T1000 (cell line): ENCODE results near the gene PPP1CB.
A peak's percentile ranks its signal among the peaks of the same experiment; 100 is the strongest.
"Not testable (repeated sequence)": the region's sequence is repeated elsewhere in the genome, so short reads cannot be mapped to it uniquely, and the experiment has no call there.

Experiments
- DNase-seq: peaks from one replicate; lab custom pipeline; 2025; ENCODE audit warnings: mixed read lengths; lab: John Stamatoyannopoulos, UW

Gene PPP1CB

DNA sequence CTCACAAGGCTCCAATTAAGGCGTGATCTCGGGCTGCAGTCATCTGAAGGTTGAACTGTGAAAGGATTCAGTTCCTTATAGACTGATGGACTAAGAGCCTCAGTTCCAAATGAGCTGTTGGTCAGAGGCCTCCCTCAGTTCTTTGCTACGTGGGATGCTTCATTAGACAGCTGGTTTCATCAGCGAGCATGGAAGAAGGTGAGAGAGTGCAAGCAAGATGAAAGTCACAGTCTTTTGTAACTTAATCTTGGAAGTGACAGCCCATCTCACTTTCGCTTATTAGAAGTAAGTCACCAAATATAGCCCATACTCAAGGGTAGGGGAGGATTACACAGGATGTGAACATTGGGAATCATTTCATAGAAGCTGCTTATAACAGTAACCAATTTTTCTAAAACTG, 26.8 kb downstream of the PPP1CB start:
- no peak for DNase-seq

DNA sequence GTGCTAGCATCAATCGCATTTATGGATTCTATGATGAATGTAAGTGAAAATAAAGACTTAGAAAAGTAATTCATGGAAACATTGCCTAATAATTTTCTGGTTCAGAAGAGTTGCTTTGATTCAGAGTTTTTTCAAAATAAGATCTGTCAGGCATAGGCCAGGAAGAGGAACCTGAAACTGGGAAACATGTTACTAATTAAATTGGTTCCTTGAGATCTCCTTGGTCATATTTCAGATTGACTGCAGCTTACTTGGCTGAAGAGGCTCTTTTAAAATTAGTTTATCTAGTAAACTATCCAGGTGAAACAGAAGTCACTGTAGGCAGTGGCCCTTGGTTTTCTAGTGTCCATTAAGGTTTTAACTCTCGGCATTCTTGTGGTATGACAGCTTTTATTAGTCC, 27.4 kb downstream of the PPP1CB start:
- no peak for DNase-seq

DNA sequence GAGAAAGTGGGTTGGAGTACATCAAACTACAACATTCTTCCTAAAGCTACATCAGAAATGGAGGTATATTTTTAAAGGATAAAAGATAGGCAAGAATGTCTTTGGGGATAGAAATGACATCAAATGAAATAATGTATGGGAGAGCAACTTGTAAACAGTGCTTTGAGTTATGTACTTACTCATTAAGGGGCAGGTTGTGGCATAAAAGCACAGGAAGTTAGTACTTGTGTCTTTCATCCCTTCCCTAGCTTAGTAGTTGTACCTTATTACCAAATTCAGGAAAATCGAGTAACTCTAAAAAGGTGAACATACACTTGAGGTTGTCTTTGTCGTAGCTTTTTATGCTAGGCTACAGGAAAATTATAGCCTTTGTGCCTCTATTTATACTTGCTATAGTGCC, 28.9 kb downstream of the PPP1CB start:
- DNase-seq: no peak

DNA sequence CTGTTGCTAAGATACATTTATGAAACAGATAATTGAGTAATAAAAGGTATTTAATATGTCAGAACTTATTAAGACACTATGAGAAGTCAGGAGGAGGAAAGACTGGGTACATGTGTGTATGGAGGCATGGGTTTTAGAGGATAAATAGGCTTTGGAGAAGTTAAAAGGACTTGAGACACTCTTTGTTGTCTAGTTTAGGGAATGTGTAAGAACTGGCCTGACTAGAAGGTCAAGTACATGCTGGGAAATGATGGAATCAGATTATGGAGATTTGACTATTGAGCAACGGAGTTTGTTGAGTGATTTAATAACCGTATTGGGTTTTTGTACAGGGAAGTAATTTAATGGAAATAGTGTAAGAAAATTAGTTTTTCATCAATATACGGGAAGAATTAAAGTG, 30.8 kb downstream of the PPP1CB start:
- DNase-seq: no peak

DNA sequence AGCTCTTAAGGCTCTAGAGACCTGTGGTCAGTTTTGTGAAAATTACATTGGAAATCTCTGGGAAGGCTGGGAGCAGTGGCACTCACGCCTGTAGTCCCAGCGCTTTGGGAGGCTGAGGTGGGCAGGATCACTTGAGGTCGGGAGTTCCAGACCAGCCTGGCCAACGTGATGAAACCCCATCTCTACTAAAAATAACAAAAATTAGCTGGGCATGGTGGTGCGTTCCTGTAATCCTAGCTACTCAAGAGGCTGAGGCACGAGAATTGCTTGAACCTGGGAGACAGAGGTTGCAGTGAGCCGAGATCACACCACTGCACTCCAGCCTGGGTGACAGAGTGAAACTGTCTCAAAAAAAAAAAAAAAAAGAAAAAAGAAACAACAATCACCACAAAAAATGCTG, 32.9 kb downstream of the PPP1CB start:
- not testable (repeated sequence) for DNase-seq

DNA sequence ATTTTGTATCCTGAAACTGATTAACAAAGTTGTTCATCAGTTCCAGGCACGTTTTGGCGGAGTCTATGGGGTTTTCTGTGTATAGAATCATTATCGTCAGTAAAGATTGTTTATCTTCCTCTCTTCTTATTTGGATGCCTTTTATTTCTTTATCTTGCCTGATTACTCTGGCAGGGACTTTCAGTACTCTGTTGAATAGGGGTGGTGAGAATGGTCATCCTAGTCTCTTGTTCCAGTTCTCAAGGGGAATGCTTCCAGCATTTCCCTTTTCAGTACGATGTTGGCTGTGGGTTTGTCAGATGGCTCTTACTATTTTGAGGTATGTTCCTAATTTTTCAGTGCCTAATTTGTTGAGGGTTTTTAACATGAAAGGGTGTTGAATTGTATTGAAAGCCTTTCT, 45.0 kb downstream of the PPP1CB start:
- no peak for DNase-seq

- DNase-seq: no peak
Measured at GRCh38 chr2:28801726-28802125, 50.1 kb downstream of the PPP1CB start.

- no peak for DNase-seq
Measured at GRCh38 chr2:28802975-28803429, 51.4 kb downstream of the PPP1CB start.

DNA sequence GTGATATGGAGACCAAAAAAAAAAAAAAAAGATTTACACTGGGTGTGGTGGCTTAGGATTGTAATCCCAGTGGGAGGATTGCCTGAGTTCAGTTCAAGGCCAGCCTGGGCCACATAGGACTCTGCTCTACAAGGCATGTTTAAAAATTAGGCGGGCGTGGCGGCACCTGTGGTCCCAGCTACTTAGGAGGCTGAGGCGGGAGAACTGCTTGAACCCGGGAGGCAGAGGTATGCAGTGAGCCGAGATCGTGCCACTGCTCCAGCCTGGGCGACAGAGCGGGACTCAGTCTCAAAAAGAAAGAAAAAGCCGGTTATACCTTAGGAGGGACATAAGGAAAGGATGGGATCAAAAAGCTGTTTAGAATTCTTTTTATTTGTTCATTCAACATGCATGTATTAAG, 58.3 kb downstream of the PPP1CB start:
- DNase-seq: no peak

DNA sequence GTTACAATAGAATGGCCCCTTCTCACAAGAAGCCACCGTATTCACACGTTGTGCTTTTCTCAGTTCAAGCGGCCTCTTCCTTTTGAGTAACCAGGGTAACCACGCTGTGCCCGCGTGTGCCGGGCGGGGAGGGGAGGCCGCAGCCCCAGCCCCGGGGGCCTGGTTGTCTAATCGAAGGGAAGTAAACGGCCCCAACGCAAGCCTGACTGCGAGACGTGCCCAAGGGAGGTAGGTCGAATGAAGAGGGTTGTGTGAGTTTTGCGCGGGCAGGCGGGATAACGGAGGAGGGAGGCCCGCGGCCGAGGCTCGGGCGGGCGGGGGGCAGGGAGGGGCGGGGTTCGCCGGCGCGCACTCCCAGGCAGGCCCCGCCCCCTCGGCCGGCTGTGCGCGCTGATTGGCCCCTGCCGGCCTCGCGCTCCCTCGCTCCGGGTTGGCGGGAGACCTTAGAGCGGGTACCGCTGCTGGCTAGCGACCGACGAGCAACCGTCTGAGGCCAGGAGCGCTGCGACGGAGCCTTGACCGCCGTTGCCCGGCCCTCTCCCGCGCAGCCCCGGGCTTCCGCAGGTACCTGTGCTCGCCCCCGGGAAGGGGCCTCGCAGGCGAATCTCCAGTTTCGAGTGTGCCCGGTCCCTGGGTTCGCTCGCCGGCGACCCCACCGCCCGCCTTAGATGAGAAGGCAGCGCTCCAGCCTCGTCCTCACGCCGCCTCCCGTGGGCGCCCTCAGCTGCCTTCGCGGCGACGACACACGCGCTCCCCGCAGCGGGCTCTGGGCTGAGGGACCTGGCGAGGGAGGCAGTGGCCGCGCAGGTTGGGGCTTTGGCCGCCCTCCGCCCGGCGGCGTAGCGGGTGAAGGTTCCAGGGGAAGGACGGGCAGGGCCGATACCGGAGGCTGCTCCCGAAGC, 59.0 kb downstream of the PPP1CB start, which contains the start of gene SPDYA:
Gene SPDYA (plus strand): TSS at position 451 of the 902 bp plus-strand sequence. CDS start 5,181 bp downstream, outside the sequence.
- DNase-seq: peak; percentile 58

DNA sequence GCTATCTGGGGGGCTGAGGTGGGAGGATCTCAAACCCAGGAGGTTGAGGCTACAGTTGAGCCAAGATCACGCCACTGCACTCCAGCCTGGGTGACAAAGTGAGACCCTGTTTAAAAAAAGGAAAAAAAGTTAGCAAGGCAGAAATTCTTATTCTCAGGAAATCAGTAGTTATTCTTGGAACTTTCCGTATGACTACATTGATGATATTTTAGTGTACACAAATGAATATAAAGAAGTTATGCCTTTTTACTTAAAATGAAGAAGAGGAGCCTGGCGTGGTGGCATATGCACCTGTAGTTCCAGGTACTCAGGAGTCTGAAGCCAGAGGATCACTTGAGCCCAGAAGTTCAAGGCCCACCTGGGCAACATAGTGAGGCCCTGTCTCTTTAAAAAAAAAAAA, 66.4 kb downstream of the PPP1CB start:
- no peak for DNase-seq

DNA sequence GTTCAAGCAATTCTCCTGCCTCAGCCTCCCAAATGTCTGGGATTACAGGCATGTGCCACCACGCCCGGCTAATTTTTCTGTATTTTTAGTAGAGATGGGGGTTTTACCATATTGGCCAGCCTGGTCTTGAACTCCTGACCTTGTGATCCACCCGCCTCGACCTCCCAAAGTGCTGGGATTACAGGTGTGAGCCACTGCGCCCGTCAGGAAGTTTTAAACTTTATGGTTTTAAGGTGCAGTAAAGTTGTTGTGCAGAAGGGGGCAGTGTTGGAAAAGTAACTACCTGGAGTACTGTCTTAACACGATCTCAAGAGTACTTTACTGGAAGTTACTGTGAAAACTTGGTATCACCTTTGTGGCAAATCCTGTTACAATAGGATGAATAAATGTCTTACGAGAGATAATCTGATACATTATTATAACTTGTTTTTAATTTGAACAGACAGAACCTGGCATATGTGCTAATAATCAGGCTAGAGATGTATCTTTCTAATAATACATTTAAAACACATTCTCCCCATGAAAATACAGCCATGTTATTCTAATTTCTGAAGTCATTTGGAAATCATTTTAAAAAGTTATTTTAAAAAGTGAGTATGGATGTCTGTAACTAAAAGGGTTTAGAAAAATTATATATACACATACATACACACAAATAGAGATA, 69.8 kb downstream of the PPP1CB start:
- peak; percentile 14 for DNase-seq

- DNase-seq: no peak
Measured at GRCh38 chr2:28822036-28822435, 70.4 kb downstream of the PPP1CB start.

DNA sequence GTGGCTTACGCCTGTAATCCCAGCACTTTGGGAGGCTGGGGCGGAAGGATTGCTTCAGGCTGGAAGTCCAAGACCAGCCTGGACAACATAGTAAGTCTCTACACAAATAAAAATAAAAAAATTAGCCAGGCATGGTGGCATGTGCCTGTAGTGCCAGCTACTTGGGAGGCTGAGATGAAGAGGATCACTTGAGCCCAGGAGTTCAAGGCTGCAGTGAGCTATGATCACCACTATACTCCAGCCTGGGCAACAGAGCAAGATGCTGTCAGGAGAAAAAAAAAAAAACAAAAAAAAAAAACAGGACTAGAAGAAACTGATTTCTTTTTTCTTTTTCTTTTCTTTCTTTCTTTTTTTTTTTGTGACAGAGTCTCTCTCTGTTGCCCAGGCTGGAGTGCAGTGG, 72.6 kb downstream of the PPP1CB start:
- DNase-seq: no peak

GRCh38 chr2:28824870-28825269, 73.2 kb downstream of the PPP1CB start:
- no peak for DNase-seq

- no peak for DNase-seq
Measured at GRCh38 chr2:28828382-28828781, 76.8 kb downstream of the PPP1CB start.

DNA sequence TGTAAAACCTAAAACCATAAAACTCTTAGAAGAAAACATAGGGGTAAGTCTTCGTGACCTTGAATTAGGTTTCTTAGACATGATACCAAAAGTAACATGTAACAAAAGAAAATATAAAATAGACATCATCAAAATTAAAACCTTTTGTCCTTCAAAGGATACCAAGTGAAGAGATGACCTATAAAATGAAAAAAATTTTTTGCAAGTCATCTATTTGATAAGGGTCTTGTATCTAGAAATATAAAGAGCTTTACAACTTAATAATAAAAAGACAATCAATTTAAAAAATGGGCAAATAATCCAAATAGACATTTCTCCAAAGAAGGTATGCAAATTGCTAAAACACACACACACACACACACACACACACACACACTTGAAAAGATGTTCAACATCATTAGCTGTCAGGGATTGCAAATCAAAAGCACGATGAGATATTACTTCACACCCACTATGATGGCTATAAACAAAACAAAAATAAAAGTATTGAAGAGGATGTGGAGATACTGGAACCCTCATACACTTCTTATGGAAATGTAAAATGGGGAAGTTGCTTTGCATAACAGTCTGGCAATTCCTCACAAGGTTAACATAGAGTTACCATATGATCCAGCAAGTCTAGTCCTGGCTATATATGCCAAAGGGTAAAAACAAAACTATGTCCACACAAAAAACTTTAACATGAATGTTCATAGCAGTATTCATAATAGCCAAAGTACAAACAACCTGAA, 82.3 kb downstream of the PPP1CB start:
- no peak for DNase-seq

DNA sequence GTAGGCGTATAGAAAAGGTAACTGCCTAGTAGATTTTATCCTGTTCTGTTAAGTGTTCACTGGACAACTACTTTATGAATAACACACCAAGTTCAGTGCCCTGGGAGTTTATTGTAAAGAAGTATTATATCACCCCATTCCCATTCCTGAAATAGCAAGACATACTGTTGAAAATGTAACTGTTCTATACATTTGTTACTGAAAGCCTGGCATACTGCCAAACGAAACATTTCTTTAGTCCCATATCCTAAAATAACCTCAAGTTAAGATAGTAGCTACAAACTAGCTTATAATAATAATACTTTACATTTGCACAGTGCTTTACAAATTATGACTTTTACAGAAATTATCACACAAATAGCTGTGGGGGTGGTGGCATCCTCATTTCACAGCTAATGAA, 84.2 kb downstream of the PPP1CB start:
- DNase-seq: no peak

- no peak for DNase-seq
Measured at GRCh38 chr2:28838971-28839370, 87.3 kb downstream of the PPP1CB start.

- DNase-seq: no peak
Measured at GRCh38 chr2:28842042-28842441, 90.4 kb downstream of the PPP1CB start.
